HEK293T (cell line): ENCODE data around the gene CLCNKA.

ENCODE experiments used
- BHLHE40 ChIP-seq: fragments of 450-650 bp; IDR thresholded peaks from 2 replicates; pipeline ENCODE4 v1.6.1; 2016; ENCODE audit warnings: mild to moderate bottlenecking, moderate library complexity, borderline replicate concordance
- CTBP1 ChIP-seq: fragments of 450-650 bp; IDR thresholded peaks from 2 replicates; pipeline ENCODE4 v1.6.1; 2016; ENCODE audit warnings: borderline replicate concordance
- ELF4 ChIP-seq: fragments of 450-650 bp; IDR thresholded peaks from 2 replicates; pipeline ENCODE4 v1.6.1; 2017; ENCODE audit warnings: antibody characterized with exemption
- FOXA1 ChIP-seq: fragments of 450-650 bp; IDR thresholded peaks from 2 replicates; pipeline ENCODE4 v1.6.1; 2016; ENCODE audit warnings: mild to moderate bottlenecking
- FOXK2 ChIP-seq: fragments of 450-650 bp; IDR thresholded peaks from 2 replicates; pipeline ENCODE4 v1.6.1; 2016; ENCODE audit warnings: mild to moderate bottlenecking
- HDGF ChIP-seq: fragments of 450-650 bp; IDR thresholded peaks from 2 replicates; pipeline ENCODE4 v1.6.1; 2017; ENCODE audit warnings: antibody characterized with exemption, borderline replicate concordance
- L3MBTL2 ChIP-seq: fragments of 450-650 bp; conservative IDR thresholded peaks from 2 replicates; pipeline ENCODE4 v1.6.1; 2016; ENCODE audit warnings: mild to moderate bottlenecking
- NFRKB ChIP-seq: fragments of 450-650 bp; IDR thresholded peaks from 2 replicates; pipeline ENCODE4 v1.6.1; 2016; ENCODE audit warnings: mild to moderate bottlenecking, moderate library complexity
- SP1 ChIP-seq: fragments of 450-650 bp; IDR thresholded peaks from 2 replicates; pipeline ENCODE4 v1.6.1; 2017
- SUZ12 ChIP-seq: fragments of 450-650 bp; IDR thresholded peaks from 2 replicates; pipeline ENCODE4 v1.6.1; 2016; ENCODE audit warnings: mild to moderate bottlenecking
- TARDBP ChIP-seq: fragments of 450-650 bp; IDR thresholded peaks from 2 replicates; pipeline ENCODE4 v1.6.1; 2016
- ZNF384 ChIP-seq: fragments of 450-650 bp; IDR thresholded peaks from 2 replicates; pipeline ENCODE4 v1.6.1; 2016
- TF ChIP-seq, protein P1 (sequence below): fragments of 450-650 bp; IDR thresholded peaks from 2 replicates; pipeline ENCODE4 v1.6.1; 2016

DNA sequence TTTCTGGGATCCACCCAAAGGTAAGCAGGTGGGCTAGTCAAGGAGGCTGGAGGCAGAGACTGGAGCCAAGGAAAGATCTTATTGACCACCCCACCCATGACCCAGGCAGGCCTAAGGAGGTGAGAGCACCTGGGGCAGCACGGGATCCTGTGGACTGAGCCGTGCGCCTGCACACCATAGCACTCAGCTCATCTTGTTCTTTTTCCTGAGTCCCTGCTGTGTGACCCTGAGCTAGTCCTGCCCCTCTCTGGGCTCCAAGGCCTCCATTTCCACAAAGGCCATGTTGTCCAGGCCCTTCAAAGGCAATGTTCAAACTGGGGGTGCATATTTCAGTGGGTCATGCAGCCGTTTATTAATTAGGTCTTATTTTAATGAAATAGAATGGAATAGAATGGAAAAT, 44.4 kb downstream of the CLCNKA start:
- no peak for TF ChIP-seq FOXA1
- TF ChIP-seq FOXK2 = no peak
- no peak for TF ChIP-seq BHLHE40
- no peak for TF ChIP-seq CTBP1
- TF ChIP-seq SP1 = no peak
- TF ChIP-seq HDGF = no peak
- no peak for TF ChIP-seq SUZ12
- TF ChIP-seq ELF4 = no peak
- TF ChIP-seq, protein P1, sequence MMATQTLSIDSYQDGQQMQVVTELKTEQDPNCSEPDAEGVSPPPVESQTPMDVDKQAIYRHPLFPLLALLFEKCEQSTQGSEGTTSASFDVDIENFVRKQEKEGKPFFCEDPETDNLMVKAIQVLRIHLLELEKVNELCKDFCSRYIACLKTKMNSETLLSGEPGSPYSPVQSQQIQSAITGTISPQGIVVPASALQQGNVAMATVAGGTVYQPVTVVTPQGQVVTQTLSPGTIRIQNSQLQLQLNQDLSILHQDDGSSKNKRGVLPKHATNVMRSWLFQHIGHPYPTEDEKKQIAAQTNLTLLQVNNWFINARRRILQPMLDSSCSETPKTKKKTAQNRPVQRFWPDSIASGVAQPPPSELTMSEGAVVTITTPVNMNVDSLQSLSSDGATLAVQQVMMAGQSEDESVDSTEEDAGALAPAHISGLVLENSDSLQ = no peak
- no peak for TF ChIP-seq TARDBP
- TF ChIP-seq ZNF384 = no peak
- TF ChIP-seq NFRKB = no peak
- no peak for TF ChIP-seq L3MBTL2
